ENCODE measurements around the gene FER. TPM values are rescaled to one million over a fixed set of nuclear protein-coding genes. Genes with fewer than 3 reads are reported as not detected.

The FER gene
- polyA plus RNA-seq, 1 donor from 2014 or later, result 8.5 TPM

DNA sequence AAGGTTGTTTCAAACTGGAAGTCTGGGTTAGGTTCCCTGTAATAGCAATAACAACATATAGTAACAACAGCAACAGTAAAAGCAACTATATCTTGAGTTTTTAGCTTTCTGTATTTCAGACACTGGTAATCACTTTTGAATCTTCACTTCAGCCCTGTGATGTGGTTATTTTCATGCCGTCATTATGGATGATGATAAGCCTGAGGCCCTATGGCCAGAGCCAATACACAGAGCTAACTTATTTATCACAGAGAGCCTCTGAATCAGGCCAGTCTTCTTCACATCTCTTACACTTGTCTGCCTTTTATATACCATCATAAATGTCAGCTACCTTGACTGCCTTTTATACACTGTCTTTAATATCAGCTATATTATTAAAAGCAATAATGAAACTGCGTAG, 329.0 kb downstream of the FER start:
- H3K27ac ChIP-seq (ENCODE audit: low read length), result no peak overlapping the region
- H3K27me3 ChIP-seq (ENCODE audit: insufficient read depth, low read depth, low read length), result no peaks in the 10 kb centered on the region
- no peak overlapping the region for H3K4me2 ChIP-seq (ENCODE audit: low read length)
- no peak overlapping the region for H3K9ac ChIP-seq (ENCODE audit: low read length)
- H4K20me1 ChIP-seq (ENCODE audit: insufficient read depth), result no peaks in the 10 kb centered on the region
- no peaks in the 10 kb centered on the region for H3K36me3 ChIP-seq (ENCODE audit: insufficient read depth, low read length)
- no peaks in the 10 kb centered on the region for H3K9me3 ChIP-seq (ENCODE audit: low read length)
- TF ChIP-seq RAD21 (conservative IDR thresholded peaks at IDR 0.05), result no peak
- no peak for TF ChIP-seq EP300 (conservative IDR thresholded peaks at IDR 0.05; ENCODE audit: poor library complexity, severe bottlenecking)
- TF ChIP-seq, protein P1, sequence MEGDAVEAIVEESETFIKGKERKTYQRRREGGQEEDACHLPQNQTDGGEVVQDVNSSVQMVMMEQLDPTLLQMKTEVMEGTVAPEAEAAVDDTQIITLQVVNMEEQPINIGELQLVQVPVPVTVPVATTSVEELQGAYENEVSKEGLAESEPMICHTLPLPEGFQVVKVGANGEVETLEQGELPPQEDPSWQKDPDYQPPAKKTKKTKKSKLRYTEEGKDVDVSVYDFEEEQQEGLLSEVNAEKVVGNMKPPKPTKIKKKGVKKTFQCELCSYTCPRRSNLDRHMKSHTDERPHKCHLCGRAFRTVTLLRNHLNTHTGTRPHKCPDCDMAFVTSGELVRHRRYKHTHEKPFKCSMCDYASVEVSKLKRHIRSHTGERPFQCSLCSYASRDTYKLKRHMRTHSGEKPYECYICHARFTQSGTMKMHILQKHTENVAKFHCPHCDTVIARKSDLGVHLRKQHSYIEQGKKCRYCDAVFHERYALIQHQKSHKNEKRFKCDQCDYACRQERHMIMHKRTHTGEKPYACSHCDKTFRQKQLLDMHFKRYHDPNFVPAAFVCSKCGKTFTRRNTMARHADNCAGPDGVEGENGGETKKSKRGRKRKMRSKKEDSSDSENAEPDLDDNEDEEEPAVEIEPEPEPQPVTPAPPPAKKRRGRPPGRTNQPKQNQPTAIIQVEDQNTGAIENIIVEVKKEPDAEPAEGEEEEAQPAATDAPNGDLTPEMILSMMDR (IDR thresholded peaks at IDR 0.05; ENCODE audit: poor library complexity, severe bottlenecking), result no peak
- no peak for TF ChIP-seq TAF1 (IDR thresholded peaks at IDR 0.05; ENCODE audit: low read depth)
- no peak for TF ChIP-seq SMC3 (conservative IDR thresholded peaks at IDR 0.05; ENCODE audit: poor library complexity)
- TF ChIP-seq EZH2 (IDR thresholded peaks at IDR 0.05; ENCODE audit: borderline replicate concordance, insufficient read depth, low read length, poor library complexity, severe bottlenecking), result no peak
- no peak for TF ChIP-seq POLR2AphosphoS5 (IDR thresholded peaks at IDR 0.05)
- TF ChIP-seq, protein P2, sequence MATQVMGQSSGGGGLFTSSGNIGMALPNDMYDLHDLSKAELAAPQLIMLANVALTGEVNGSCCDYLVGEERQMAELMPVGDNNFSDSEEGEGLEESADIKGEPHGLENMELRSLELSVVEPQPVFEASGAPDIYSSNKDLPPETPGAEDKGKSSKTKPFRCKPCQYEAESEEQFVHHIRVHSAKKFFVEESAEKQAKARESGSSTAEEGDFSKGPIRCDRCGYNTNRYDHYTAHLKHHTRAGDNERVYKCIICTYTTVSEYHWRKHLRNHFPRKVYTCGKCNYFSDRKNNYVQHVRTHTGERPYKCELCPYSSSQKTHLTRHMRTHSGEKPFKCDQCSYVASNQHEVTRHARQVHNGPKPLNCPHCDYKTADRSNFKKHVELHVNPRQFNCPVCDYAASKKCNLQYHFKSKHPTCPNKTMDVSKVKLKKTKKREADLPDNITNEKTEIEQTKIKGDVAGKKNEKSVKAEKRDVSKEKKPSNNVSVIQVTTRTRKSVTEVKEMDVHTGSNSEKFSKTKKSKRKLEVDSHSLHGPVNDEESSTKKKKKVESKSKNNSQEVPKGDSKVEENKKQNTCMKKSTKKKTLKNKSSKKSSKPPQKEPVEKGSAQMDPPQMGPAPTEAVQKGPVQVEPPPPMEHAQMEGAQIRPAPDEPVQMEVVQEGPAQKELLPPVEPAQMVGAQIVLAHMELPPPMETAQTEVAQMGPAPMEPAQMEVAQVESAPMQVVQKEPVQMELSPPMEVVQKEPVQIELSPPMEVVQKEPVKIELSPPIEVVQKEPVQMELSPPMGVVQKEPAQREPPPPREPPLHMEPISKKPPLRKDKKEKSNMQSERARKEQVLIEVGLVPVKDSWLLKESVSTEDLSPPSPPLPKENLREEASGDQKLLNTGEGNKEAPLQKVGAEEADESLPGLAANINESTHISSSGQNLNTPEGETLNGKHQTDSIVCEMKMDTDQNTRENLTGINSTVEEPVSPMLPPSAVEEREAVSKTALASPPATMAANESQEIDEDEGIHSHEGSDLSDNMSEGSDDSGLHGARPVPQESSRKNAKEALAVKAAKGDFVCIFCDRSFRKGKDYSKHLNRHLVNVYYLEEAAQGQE (IDR thresholded peaks at IDR 0.05; ENCODE audit: borderline replicate concordance), result no peak
- no peak for TF ChIP-seq MXI1 (conservative IDR thresholded peaks at IDR 0.05; ENCODE audit: poor library complexity, severe bottlenecking)
- H3K79me2 ChIP-seq (replicated peaks; ENCODE audit: insufficient read depth, low read length), result no peaks in the 10 kb centered on the region
- no peak overlapping the region for H2AFZ ChIP-seq (ENCODE audit: low read depth, low read length)
- H3K4me3 ChIP-seq (ENCODE audit: low read length), result no peak overlapping the region
- H3F3A ChIP-seq (ENCODE audit: insufficient read depth, low read length, poor library complexity, severe bottlenecking), result no peaks in the 10 kb centered on the region
- no peaks in the 10 kb centered on the region for H3K9me2 ChIP-seq (ENCODE audit: insufficient read depth, low read length)

DNA sequence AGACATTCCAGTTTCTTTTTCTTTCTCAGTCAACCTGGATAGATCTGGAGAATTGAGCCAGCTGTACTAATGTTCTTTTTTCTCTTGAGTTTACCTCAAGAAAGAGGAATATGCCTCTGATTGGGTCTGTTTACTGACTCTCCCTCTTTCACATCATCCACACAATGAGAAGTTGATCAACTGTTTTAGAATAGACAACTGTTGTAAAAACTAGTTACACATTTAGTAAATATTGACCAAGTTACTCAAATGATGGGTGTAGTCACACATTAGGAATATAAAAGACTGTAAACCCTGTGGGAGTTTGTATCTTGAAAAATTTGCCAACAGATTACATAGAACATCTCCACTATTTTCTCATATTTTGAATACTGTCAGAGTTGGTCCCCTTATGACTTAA, 330.8 kb downstream of the FER start:
- no peak overlapping the region for H3K4me3 ChIP-seq (ENCODE audit: low read length)

More for the DNA sequence above, 330.8 kb downstream of the FER start:
- Histone ChIP-seq H3K9ac (ENCODE audit: low read length) (no peak overlapping the region), H3K4me2 (ENCODE audit: low read length) (no peak overlapping the region), H3K9me3 (ENCODE audit: low read length) (no peaks in the 10 kb centered on the region), H3K9me2 (ENCODE audit: insufficient read depth, low read length) (no peaks in the 10 kb centered on the region), H3K27me3 (ENCODE audit: insufficient read depth, low read depth, low read length) (no peaks in the 10 kb centered on the region), H3F3A (ENCODE audit: insufficient read depth, low read length, poor library complexity, severe bottlenecking) (no peaks in the 10 kb centered on the region), H3K27ac (ENCODE audit: low read length) (no peak overlapping the region), H2AFZ (ENCODE audit: low read depth, low read length) (no peak overlapping the region), H4K20me1 (ENCODE audit: insufficient read depth) (no peaks in the 10 kb centered on the region), H3K36me3 (ENCODE audit: insufficient read depth, low read length) (no peaks in the 10 kb centered on the region), H3K79me2 (replicated peaks; ENCODE audit: insufficient read depth, low read length) (no peaks in the 10 kb centered on the region)
- TF ChIP-seq TAF1 (IDR thresholded peaks at IDR 0.05; ENCODE audit: low read depth) (no peak), RAD21 (conservative IDR thresholded peaks at IDR 0.05) (no peak), EZH2 (IDR thresholded peaks at IDR 0.05; ENCODE audit: borderline replicate concordance, insufficient read depth, low read length, poor library complexity, severe bottlenecking) (no peak), SMC3 (conservative IDR thresholded peaks at IDR 0.05; ENCODE audit: poor library complexity) (no peak), POLR2AphosphoS5 (IDR thresholded peaks at IDR 0.05) (no peak), EP300 (conservative IDR thresholded peaks at IDR 0.05; ENCODE audit: poor library complexity, severe bottlenecking) (no peak), MXI1 (conservative IDR thresholded peaks at IDR 0.05; ENCODE audit: poor library complexity, severe bottlenecking) (no peak)
- TF ChIP-seq, protein P2 (IDR thresholded peaks at IDR 0.05; ENCODE audit: borderline replicate concordance), result no peak
- TF ChIP-seq, protein P1 (IDR thresholded peaks at IDR 0.05; ENCODE audit: poor library complexity, severe bottlenecking), result no peak
